GM21825 (cell line): ENCODE measurements around the gene GAPT.

Experiments used
- ATAC-seq: cut with Tn5 transposase; IDR thresholded peaks from one replicate; pipeline ENCODE4 v1.9.1; 2021; ENCODE audit warnings: mild to moderate bottlenecking, moderate library complexity; ENCODE audit not compliant: unreplicated experiment

Gene GAPT

DNA sequence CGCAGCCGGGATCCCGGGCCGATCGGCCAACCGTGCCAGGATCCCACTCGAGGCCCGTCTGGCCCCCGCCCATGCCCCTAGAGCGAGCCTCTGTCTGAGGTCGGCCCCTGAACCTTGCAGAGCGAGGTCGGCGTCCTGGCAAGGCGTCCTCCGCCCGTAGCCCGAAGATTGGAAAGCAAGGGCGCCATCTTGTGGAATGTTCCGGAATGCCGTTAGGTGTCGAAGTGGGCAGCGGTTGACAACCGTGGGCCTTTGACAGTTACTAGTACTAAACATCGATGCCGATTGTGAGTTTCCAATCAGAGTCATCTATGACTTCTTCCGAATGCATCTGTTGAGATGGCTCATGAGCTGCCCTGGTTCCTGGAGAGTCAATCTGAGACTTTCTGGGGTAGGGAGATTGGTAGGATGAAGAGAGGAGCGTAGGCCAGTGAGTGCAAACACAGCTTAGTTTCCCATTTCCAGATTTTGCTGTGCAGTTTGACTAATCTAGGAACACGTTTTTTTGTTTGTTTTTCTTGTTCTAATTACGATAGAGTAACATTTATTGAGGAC, 30.4 kb upstream of the GAPT start:
- ATAC-seq: peak; percentile 73

DNA sequence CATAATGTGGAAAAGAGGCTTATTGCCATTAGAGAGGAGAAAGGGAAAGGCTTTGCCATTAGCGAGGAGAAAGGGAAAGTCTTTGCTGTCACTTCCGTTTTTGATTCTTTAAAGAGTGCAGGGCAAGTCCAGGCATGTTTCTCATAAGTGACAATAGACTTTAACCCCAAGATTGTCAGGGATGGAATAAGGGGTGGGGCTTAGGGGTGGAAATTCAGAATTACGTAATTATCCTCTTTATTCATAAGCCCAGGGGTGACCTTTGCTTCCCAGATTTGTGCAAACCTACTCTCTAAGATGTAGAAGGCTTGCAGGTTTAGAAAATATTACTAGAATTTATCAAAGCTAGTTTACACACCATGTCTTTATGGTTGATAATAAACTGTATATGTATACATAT, 29.1 kb upstream of the GAPT start:
- no peak for ATAC-seq

DNA sequence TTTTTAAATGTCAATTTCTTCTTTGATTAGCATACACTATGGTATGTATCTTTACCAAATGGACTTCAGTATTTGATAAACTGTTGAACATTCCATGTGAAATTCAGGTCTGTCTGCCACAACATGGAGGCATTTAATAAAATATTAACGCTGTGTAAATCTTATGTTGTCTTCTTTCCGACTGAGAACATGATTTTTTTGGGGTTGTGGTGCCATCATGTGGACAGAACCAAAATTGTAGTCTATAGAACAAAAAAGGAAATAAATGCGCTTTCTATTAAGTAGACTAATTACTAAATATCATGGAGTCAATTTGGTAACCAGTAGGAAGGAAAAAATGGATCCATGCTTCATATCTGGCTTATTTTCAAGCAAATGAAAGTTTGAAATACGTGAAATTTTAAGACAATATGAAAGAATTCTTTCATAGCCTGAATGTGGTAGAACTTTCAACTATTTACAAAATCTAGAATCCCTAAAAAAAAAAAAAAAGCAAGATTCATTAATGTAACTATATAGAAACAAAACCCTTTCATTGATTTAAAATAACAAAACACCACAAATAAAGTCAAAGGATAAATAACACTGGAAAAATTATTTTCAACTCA, 28.5 kb upstream of the GAPT start:
- no peak for ATAC-seq

DNA sequence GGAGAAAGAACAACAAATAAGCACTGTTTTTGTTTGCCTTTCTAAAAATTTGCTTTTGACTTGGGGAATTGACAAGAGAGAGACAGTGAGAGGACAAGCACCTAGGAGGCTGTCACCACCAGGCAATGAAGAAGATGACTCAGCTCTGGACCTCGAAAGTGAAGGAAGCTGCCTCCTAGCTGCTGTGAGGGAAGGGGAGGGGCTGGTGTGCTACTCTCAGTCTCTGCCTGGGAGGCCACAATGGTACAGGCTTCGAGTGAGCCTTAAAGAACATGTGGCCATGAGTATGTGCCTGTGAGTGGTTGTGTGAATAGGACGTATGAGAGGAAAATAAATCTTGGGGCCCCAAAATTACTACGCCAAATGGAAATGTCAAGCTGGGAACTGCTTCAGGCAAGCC, 24.3 kb upstream of the GAPT start:
- ATAC-seq: peak; percentile 98

DNA sequence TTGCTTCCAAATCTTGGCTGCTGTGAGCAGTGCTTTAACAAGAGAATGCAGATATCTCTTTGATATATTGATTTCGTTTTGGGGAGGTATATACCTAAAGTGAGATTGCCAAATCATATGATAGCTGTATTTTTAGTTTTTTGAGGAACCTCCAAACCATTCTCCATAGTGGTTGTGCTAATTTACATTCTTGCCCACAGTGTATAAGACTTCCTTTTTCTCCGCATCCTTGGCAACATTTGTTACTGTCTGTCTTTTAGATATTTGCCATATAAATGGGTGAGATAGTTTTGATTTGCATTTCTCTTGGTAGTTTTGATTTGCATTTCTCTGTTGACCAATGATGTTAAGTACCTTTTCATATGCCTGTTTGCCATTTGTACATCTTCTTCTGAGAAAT, 21.3 kb upstream of the GAPT start:
- no peak for ATAC-seq

DNA sequence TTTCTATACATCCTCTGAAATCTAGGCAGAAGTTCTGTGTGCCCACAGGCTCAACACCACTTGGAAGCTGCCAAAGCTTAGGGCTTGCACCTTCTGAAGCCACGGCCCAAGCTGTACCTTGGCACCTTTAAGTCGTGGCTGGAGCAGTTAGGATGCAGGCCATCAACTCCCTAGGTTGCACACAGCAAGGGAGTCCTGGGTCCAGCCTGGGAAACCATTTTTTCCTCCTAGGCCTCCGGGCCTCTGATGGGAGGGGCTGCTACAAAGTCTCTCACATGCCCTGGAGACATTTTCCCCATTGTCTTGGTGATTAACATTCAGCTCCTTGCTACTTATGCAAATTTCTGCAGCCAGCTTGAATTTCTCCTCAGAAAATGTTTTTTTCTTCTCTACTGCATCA, 15.8 kb upstream of the GAPT start:
- no peak for ATAC-seq

DNA sequence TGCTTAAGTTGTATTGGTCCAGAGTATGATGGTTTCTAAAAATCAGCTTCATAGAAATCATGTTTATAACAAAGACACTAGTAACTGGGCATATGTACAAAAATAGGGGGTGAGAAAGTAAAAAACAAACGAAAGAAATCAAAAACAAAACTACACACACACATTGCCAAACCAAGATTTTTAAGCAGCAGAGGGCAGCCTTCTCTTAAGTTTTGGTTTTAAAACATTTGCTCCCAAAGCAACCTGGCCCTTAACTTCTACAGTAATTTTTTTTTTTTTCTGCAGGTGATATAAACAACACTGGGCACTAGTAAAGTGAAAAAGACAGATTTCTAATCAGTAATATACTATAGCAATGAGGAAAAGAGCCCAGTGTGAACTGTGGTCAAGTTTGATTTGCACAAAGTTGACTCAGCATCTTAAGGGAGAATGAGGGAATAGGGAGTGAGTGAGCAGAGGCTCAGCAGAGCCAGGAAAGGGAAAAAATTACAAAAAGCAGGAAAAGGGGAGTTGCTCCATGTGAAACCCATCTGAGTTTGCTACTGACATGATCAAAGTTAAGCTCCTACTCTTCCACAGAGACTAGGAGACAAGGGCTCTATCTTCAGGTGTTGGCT, 13.4 kb upstream of the GAPT start:
- ATAC-seq: no peak

DNA sequence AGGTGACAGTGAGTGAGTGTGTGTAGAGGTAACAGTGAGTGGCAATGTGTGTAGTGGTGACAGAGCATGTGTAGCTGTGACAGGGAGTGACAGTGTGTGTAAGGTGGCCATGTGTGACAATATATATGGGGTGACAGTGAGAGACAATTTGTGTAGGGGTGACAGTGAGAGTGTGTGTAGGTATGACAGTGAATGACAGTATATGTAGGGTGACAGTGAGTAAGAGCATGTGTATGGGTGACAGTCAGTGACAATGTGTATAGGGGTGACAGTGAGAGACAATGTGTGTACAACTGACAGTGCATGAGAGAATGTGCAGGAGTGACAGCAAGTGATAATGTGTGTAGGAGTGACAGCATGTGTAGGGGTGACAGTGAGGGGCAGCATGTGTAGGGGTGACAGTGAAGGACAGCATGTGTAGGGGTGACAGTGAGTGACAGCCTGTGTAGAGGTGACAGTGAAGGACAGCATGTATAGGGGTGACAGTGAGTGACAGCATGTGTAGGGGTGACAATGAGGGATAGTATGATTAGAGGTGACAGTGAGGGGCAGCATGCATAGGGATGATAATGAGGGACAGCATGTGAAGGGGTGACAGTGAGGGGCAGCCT, 10.1 kb upstream of the GAPT start:
- no peak for ATAC-seq

DNA sequence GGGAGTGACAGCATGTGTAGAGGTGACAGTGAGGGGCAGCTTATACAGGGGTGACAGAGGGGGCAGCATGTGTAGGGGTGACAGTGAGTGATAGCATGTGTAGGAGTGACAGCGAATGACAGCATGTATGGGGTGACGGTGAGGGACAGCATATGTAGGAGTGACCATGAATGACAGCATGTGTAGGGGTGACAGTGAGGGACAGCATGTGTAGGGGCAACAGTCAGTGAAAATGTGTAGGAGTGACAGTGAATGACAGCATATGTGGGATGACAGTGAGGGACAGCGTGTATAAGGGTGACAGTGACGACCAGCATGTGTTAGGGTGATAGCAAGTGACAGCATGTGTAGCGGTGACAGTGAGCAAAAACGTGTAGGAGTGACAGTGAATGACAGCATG, 9.4 kb upstream of the GAPT start:
- no peak for ATAC-seq

DNA sequence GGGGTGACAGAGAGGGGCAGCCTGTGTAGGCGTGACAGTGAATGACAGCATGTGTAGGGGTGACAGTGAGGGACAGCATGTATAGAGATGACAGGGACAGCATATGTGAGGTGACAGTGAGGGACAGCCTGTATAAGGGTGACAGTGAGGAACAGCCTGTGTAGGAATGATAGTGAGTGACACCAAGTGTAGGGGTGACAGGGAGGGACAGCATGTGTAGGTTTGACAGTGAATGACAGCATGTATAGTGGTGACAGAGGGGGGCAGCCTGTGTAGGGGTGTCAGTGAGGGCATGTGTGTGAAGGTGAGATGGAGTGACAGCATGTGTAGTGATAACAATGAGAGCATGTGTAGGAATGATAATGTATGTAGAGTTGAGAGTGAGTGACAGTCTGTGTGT, 8.7 kb upstream of the GAPT start:
- no peak for ATAC-seq

DNA sequence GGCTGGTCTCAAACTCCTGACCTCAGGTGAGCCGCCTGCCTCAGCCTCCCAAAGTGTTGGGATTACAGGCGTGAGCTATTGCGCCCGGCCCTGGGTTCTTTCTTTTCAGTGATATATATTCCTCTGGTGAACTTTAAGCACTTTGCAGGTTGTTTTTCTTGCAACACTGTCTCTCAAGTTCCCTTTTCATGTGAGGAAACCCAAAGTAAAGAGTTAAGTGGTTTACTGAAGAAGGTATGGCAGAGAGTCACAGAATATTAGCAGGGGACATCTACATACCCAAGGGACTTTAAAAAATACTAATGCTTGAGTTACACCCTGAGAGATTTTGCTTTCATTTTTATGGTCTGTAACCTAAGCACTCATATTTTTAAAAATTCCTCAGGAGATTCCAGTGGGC, 6.7 kb upstream of the GAPT start:
- no peak for ATAC-seq

DNA sequence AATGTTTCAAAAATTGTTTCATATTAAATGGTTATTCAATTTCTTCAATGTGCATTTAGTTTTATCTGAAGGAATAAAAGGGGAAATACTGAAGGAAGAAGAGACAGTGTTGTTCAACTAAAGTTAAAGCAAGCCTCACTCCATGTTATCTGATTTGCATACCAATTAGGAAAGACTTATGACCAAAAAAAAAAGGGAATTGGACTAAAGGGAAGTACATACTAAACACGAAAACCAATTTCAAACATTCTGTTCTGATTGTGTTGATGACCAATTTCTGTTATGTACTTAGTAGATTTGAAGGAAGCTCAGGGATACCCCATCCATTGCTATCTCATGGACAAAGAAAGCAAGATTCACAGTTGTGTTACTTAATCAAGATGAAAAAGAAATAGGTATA, 4.9 kb upstream of the GAPT start:
- no peak for ATAC-seq

DNA sequence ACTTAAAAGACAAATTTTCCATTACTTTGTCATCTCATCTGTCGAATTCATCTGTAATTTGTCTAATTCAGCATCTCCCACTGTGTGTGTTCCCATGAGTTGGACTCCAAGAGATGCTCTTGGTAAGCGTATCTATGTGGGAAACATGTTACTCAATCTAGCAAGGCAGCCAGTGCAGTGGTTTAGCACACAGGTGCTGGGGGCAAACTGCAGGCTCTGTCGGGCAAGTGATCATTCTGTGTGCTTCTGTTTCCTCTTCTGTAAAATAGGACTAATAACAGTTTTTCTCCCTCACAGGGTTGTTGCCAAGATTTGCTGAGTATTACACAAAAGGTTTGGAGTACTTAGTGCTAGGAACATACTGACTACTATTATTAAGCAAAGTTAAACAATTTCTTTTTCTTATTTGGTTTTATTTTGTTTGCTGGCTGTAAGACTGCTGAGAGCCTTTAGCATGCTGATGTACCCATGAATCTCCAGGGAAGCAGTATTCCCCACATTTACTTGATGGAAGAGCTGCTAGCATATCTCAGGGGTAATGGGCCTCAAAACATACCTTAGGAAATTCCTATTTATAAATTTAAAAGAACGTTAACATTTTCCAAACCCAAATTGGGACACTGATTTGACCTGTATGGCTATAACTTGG, 709 bp upstream of the GAPT start:
- ATAC-seq: peak; percentile 65

DNA sequence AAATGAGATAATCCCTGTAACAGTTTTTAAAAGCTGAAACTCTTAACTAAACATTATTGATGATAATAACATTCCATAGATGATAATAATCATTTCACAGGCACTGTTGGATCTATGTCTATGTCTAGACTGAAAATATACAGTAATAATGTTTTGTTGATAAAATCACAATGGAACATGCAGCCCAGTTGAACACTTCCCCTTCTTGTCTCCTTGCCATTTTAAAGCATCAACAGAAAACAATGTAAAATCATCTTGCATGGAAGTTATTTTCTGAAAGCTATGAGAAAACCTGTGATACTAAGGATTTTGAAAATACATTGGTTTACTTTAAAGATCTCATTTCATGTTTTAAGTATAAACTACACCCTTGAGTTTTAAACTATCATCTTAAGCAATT, 1.9 kb downstream of the GAPT start:
- no peak for ATAC-seq

DNA sequence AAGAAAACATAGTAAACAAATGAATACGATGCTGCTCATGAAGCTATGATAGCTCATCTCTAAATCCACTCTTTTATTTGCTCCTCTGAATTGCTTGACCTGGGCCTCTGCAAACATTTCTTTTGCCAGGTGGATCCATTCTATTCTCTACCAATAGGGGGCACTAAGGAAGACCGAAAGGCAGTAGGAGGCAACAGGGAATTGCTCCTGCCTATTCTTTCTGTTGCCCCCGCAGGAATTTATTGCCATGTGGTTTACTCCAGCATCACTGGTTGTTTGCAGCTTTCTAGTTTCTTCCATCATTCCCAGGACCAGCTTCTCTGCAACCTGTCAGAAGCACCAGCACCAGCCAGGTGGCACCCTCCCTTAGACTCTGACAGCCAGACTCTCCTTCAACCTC, 5.3 kb downstream of the GAPT start:
- no peak for ATAC-seq

DNA sequence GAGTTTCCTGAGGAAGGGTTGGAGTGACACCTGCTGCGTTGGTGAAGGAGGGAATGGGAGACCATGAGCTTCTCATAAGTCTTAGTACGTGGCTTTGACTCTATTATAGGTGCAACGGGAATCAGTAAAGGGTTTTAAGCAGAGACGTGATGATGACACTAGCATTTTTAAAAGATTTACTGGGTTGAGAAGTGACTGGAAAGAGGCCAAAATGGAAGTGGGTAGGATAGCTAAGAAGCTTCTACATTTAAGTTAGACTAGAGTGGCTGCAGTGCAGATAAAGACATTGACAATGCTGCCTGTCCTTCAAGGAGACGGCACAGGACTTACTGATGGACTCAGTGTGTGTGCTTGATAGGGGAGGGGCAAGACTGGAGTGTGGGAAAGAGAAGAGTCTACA, 6.2 kb downstream of the GAPT start:
- ATAC-seq: no peak

DNA sequence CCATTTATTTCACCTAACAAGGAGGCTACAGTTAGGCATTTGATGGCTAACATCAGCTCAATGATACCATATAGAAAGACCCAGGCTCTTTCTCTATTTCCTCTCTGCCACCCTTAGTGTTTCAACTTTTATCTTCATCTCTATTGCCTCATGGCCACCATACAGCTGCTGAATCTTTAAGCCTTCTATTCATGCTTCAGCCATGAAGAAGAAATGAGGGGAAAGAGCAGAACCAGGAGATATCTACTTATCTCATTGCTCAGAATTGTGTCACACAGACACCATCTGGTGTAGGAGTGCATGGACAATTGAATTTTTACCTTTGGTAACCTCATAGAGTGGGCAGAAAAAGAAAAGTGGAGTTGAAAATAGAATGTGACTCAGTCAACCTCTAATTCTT, 6.7 kb downstream of the GAPT start:
- ATAC-seq: no peak

DNA sequence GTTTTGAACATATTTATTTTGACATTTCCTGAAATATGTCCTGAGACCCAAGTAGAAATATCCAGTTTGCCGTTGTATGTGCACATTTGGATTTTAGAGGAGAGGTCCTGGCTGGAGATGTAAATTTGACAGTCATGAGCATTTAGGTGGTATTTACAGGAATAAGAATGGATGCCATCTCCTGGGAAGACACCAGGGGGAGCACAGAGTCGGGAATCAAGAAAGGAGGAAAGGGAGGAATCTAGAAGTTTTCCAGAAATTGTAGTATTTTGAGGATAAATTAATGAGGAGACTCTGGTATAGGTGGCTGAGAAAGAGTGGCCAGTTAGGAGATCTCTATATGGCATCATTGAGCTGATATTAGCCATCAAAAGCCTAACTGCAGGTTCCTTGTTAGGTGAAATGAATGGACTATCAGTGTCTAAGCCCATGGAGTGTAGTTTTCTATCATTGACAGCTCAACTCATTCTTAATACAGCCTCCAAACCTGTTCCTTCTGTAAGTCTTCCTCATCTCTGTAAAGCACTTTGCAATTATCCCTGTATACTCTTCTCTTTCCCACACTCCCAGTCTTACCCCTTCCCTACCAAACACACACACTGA, 7.2 kb downstream of the GAPT start:
- no peak for ATAC-seq

DNA sequence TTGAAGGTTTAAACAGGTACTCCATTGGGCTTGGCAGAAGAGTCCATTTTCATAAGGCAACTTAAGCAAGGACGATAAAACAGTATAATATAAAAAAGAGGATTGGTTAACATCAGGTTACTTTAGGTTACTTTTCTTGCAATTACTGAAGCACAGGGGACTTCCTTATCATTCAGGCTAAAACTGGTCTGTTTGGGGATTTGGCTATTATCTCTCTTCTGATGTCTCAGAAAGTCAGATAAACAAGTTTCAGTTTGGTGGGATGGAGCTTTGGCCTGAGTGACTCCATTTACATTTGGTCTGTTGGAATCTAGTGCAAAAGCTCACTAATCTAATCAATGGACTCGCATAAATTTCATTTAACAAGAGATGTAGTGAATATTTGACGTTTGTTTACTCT, 8.0 kb downstream of the GAPT start:
- no peak for ATAC-seq

DNA sequence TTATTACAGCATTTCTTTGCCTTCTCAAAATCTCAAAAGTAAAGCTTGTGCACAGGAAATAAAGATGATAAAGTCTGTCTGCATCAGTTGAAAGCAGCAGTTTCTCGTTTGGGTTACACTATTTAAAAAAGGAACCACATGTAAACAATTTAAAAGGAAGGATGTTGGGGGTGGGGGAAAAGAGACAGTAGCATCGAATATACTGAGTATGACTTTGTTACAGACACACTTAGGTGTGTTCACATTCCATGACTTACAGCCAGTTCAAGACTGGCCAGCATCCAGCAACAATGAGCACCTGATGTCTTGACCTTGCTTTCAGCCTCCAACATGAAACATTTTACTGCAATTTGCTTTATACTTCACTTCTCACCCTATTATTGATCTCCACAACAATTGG, 8.7 kb downstream of the GAPT start:
- no peak for ATAC-seq

DNA sequence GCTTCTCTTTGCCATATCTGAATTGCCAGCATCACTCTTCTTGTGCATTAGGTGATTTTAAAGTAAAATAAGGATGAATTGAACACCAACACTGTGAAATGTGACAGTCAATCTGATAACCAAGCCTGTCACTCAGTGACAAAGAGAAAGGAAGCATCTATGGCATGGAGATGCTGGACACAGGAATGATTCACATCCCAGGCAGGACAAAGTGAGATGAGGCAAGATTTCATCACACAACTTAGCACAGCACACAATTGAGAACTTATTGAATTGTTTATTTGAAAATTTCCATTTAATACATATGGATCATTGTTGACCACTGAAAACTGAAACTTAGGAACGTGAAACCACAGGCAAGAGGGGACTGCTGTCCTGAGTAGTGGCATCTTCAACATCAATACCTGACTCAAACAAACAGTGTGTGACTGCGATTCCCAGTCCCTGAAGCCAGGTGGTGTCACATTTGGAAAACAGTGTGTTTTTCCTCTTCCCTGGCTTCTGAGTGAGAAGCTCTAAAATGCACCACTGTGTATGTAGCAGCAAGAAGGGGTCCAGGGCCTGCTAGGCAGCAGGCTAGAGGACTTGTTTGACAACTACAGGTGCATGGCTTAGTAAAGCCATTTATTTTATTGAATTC, 10.7 kb downstream of the GAPT start:
- no peak for ATAC-seq
